GM13976 (cell line): ENCODE results near the gene B9D2.
"Not testable (repeated sequence)": the region's sequence is repeated elsewhere in the genome, so short reads cannot be mapped to it uniquely, and the experiment has no call there.

Experiments
- DNase-seq: peaks from one replicate; pipeline ENCODE4 v3.0.0; 2012; ENCODE audit warnings: low spot score
- in situ Hi-C: fragments of 300-500 bp; cut with MboI; formaldehyde crosslinking; loops from one replicate; pipeline ENCODE4 v1.12.0; 2022; ENCODE audit warnings: low sequenced_read_pairs, mixed read lengths, inconsistent platforms; ENCODE audit not compliant: unreplicated experiment
- TF ChIP-seq, protein P1 (sequence below): IDR thresholded peaks from 2 replicates; pipeline ENCODE4 v1.5.1; 2012; ENCODE audit warnings: borderline replicate concordance, mild to moderate bottlenecking; ENCODE audit not compliant: insufficient read depth; ENCODE audit errors: extremely low read depth, missing control alignments, control extremely low read depth

B9D2 gene

DNA sequence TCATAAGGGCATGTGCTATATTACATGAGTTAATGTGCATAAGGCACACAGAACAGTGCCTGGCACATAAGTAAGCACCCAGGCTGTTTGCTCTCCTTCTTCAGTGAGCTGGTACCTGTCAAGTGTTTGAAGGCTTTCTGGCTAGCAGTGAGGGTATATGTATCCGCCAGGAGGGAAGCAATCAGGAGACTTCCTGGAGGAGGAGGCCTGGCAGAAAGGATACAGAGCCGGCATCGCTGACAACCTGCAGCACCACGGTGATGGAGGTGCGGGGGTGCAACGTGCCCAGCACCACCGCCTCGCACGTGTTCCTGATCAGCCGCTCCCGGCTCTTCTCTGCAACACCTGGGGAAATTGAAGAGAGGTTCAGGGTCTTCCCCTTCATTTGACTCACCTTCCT is 27.7 kb upstream of the B9D2 start:
- no peak for DNase-seq
- TF ChIP-seq, protein P1, sequence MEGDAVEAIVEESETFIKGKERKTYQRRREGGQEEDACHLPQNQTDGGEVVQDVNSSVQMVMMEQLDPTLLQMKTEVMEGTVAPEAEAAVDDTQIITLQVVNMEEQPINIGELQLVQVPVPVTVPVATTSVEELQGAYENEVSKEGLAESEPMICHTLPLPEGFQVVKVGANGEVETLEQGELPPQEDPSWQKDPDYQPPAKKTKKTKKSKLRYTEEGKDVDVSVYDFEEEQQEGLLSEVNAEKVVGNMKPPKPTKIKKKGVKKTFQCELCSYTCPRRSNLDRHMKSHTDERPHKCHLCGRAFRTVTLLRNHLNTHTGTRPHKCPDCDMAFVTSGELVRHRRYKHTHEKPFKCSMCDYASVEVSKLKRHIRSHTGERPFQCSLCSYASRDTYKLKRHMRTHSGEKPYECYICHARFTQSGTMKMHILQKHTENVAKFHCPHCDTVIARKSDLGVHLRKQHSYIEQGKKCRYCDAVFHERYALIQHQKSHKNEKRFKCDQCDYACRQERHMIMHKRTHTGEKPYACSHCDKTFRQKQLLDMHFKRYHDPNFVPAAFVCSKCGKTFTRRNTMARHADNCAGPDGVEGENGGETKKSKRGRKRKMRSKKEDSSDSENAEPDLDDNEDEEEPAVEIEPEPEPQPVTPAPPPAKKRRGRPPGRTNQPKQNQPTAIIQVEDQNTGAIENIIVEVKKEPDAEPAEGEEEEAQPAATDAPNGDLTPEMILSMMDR, result no peak
- in situ Hi-C loops, result no loop called here

DNA sequence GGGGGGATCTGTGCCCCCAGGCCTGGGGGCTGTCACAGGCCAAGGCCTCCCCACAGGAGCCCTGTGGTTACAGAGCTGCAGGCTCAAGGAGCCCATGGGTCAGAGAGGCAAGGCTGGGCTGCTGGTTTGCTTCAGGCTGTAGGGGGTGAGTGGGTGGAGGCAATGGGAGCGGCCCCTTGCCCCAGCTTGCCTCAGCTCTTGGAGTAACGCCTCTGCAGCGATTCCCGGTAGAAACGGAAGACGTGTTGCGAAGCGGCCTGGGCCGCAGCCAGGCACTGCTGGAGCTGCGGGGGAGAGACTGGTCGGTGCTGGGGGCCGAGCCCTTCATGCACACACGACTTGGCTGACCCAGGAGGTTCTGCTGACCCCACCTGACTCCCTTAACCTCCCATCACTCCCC is 22.5 kb upstream of the B9D2 start:
- in situ Hi-C loops, result no loop called here
- DNase-seq, result no peak
- TF ChIP-seq, protein P1, result no peak

DNA sequence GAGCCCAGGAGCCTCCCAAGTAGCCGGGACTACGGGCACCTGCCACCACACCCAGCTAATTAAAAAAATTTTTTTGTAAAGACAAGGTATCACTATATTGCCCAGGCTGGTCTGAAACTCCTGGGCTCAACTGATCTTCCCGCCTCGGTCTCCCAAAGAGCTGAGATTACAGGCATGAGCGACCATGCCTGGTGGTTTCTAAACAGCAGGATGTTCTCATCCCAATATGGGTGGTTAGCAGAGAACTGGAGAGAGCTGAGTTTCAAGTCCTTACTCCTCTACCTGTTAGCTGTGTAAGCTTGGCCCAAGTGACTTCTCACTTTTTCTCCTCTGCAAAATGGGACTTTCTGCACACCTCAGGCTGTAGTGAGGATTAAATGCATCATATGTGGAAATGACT is 20.4 kb upstream of the B9D2 start:
- TF ChIP-seq, protein P1, result no peak
- in situ Hi-C loops, result no loop called here
- DNase-seq, result no peak

DNA sequence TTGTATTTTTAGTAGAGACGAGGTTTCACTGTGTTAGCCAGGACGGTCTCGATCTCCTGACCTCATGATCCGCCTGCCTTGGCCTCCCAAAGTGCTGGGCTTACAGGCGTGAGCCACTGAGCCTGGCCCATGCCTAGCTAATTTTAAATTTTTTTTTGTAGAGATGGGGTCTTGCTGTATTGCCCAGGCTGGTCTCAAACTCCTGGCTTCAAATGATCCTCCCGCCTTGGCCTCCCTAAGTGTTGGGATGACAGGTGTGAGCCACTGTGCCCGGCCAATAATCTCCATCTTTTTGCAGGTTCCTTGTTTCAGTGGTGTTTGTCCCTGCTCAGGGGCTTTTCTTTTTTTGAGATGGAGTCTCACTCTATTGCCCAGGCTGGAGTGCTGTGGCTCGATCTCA is 17.6 kb upstream of the B9D2 start:
- in situ Hi-C loops, result not testable (repeated sequence)

DNA sequence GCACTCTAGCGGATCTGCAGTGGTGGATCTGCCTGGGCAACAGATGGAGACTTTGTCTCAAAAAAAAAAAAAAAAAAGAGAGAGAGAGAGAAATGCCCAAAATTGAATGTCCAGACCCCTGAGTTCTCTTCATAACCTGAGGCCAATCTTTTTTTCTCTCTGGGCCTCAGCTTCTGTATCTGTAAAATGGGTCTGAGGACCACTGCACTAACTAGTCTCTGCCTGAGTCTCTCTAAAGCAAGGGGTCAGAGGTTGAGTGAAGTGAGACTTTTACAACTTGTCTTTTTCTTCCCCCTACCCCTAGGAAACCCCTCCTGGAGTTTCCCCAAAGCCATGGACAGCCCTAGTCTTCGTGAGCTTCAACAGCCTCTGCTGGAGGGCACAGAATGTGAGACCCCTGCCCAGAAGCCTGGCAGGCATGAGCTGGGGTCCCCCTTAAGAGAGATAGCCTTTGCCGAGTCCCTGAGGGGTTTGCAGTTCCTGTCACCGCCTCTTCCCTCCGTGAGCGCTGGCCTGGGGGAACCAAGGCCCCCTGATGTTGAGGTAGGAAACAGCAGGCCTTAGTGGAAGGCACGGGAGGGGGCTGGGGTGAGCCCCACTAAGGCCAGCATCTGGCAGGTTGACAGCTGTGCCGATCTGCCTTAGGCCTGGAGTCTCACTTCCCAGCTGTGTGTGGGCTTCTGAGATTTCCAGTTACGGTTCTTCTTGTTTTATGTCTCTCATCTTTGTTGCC is 14.2 kb upstream of the B9D2 start:
- in situ Hi-C loops, result no loop called here
- DNase-seq, result peak; percentile 65
- TF ChIP-seq, protein P1, result peak; percentile 35

More for the DNA sequence above, 17.6 kb upstream of the B9D2 start:
- DNase-seq, result not testable (repeated sequence)

DNA sequence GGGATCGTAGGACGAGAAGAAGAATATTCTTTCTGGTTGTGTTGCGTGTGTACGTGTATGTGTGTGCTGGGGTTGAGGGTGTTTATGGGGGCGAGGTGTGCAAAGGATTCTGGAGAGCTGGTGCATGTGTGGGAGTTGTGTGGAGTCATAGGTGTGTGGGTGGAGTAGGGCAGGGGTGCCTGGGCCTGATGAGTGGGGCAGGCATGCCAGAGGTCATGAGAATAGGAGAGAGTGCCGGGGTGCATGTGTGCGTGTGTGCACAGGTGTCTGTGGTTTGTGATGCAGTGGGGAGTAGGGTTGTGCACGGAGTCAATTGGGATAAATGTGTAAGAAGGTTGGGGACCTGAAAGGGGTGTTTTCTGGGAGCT is 13.0 kb upstream of the B9D2 start:
- TF ChIP-seq, protein P1, result no peak
- in situ Hi-C loops, result no loop called here
- no peak for DNase-seq

DNA sequence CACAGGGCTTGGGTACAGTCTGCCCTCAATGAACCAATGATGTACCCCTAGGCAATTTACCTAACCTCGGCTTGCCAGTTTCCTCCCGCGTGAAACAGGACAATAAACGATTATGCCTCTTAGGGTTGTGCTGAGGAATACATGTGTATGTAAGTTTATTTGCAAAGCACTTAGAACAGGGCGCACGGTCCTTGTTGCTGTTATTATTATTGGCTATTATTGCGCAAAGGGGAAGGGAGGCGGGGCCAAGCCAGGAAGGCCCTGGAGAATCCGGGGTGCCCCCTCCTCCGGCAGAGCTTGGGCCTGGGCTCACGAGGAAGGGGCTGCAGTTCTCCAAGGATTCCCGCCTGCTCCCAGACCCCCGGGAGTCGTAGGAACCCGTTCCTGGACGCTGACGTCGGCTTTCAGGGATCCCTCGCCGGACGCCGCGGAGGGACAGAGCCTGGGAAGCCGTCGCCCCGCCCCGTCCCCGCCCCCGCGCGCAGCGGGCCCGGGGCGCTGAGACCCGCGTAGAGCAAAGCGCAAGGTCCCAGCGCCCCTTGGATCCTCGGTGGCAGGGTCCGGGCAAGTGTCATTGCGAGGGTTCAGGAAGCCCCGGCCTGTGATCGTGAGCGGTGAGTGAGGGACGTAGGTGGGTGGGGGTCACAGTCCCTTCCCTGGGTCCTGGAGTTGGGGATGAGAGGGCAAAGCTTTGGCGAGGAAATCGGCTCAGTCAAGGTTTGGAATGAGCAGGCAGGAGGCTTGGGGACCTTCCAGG is 12.5 kb upstream of the B9D2 start, which contains the start of gene TMEM91:
Gene TMEM91 (plus strand): TSS at position 293 of the 757 bp plus-strand sequence. CDS start 1,777 bp downstream, outside the sequence.
- TF ChIP-seq, protein P1, result no peak
- no peak for DNase-seq
- in situ Hi-C loops, result no loop called here
